Left hindlimb (tissue), 1 donor: ENCODE results near the gene LCE4A.
"Not testable (repeated sequence)": the region's sequence is repeated elsewhere in the genome, so short reads cannot be mapped to it uniquely, and the experiment has no call there.

Source experiments
- DNase-seq: peaks from one replicate; pipeline ENCODE4 v3.0.0-alpha.2; 2018

The LCE4A gene, protein sequence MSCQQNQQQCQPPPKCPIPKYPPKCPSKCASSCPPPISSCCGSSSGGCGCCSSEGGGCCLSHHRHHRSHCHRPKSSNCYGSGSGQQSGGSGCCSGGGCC

DNA sequence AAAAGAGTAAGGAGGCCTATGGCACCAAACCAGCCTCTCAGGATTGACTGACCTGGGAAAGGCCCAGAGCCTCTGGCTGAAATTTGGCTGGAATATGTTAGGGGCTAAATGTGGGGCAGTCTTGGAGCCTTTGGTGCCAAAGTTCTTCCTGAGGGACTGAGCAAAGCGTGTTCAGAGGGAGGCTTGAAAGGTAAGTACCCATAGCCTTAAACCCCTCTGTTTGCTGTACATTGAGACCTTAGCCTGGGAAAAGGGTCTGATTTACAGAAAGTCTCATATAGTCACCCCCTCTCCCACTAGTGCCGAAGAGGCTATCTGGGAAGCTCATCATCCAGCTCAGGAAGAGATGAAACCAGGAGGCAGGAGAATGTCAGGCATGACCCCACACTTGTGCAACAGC is at the start of gene LCE4A:
Gene LCE4A, plus strand, starts transcription at position 301 of the 400 bp plus-strand sequence. CDS start 916 bp downstream, outside the sequence.
- no peak for DNase-seq

DNA sequence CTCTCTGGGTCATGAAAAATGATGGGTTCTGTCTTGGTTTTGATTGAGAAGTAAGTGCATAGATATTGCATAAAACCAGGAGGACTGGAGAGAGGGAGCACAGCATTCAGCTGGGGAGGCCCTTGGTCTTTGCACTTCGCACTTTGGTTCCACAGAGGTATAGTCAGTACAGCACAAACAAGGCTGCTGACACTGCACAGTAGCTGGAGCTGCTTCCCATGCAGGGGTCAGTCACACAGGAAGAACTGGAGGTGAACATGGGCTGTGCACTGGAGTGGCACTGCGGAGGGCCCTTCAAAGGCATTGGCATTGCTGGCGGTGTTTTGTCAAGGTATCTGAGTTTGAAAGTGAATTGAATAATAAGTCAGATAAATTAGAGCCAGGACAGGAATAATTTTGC is 49.3 kb upstream of the LCE4A start:
- DNase-seq: no peak

- DNase-seq: no peak
Observed at GRCh38 chr1:152663098-152663497, 44.9 kb upstream of the LCE4A start, which contains the start of gene LCE2D. Gene LCE2D, plus strand, starts transcription at chr1:152663380. Its CDS starts 726 bp downstream, at chr1:152664106.

DNA sequence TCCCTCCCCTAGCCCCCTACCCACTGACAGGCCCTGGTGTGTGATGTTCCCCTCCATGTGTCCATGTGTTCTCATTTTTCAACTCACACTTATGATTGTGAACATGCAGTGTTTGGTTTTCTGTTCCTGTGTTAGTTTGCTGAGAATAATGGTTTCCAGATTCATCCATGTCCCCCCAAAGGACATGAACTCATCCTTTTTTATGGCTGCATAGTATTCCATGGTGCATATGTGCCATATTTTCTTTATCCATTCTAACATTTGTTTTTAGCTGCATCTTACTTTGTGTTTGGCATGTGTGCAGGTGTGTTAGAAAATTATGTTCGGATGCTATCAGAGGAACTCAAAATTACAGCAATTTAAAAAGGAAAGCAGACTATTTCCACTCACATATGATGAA is 41.8 kb upstream of the LCE4A start:
- not testable (repeated sequence) for DNase-seq

DNA sequence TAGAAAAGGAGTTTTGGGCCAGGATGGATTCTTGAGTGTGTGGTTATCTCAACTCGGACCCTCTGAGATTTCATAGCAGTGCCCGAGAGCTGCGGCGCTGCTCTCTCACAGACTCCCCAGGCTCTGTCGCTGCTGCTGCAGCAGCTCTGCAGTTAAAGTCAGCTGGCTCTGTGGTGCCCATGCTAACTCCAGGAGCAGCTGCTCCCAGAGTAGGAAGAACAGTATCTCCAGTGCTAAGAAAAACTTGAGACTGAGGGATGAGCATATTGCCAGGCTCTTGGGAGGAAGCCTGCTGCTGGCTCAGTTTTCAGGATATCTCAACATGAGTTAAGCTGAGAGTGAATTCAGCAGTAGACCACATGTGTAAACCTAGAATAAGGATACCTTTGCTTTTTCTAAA is 40.3 kb upstream of the LCE4A start:
- no peak for DNase-seq

GRCh38 chr1:152673016-152673415 is 34.9 kb upstream of the LCE4A start:
- DNase-seq: no peak

DNA sequence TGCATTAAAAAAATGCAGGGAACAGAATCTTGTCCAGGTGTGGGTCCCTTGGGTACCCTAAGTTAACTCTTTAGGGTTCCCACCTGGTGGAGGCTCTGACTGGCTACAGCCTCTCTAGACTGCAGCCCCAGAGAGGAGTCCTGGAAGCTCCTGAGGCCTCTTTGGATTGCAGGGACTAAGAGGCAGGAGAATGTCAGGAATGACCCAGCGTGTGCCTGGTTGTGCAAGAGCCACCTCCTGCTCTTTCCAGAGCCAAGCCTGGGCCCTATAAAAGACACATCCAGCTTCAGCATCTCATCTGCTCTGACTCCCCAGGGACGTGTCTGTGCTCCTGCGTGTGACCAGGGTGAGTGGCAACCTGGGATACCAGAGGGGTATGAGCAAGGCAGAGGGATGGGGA is 33.0 kb upstream of the LCE4A start, which contains the start of gene LCE2C:
Gene LCE2C, plus strand, starts transcription at position 297 of the 400 bp plus-strand sequence. CDS start 737 bp downstream, outside the sequence.
- not testable (repeated sequence) for DNase-seq

GRCh38 chr1:152679459-152679858 is 28.5 kb upstream of the LCE4A start:
- DNase-seq: no peak

DNA sequence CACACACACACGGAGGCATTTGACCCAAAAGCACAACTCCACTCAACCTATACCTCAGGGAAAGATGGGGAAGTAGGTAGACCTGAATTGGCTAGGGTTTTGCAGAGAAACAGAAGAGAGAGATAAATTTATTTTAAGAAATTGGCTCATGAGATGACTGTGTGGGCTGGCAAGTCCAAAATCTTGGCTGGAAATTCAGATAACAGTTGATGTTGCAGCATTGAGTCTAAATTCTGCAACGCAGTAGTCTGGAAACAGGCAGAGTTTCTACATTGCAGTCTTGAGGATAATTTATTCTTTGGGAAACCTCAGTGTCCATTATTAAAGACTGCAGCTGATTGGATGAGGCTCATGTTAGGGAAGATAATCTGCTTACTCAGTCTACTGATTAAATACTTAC is 26.3 kb upstream of the LCE4A start:
- DNase-seq: no peak

DNA sequence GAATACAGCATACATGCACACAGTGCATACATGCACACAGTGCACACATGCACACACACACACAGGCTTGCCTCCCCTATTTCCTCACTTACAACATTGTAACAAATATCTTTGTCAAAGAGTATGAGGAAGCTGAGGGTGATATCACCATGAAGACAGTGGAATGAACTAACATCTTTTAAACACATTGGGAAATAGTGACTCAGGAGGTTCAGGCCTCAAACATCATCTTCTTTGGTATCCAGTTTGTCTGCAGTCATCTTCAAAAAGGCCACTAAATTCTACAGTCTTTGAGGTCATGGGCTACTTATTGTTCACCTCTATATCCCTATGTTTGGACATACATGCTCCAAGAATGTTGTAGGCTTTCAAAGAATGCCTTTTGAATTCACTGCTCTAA is 24.1 kb upstream of the LCE4A start:
- DNase-seq: no peak

DNA sequence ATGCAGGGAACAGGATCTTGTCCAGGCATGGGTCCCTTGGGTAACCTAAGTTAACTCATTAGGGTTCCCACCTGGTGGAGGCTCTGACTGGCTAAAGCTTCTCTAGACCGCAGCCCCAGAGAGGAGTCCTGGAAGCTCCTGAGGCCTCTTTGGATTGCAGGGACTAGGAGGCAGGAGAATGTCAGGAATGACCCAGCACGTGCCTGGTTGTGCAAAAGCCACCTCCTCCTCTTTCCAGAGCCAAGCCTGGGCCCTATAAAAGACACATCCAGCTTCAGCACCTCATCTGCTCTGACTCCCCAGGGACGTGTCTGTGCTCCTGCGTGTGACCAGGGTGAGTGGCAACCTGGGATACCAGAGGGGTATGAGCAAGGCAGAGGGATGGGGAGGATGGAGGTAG is 22.1 kb upstream of the LCE4A start, which contains the start of gene LCE2B:
Gene LCE2B, plus strand, starts transcription at position 301 of the 400 bp plus-strand sequence. CDS start 721 bp downstream, outside the sequence.
- not testable (repeated sequence) for DNase-seq

- no peak for DNase-seq
Observed at GRCh38 chr1:152697701-152698600, 10.0 kb upstream of the LCE4A start, which contains the start of gene LCE2A. Gene LCE2A, plus strand, starts transcription at chr1:152698345. Its CDS starts 557 bp downstream, at chr1:152698902.

DNA sequence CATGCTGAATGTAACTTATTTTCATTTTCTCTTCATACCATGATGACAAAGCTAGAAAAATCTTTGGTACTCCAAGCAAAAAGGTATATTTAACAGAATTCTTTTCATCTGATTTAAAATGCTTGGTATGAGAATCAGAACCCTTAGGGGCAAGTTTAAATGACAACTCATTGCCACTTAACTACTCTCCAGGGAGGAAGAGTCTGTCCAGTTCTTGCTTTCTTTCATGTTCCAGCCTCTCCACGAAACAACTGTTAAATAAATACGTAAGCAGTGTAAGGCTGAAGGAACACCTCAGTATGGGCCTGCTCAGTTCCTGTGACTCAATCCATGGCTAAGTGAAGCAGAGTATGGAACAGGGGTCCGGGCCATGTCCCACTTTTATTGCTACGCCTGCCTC is 8.2 kb upstream of the LCE4A start:
- no peak for DNase-seq

- DNase-seq: no peak
Observed at GRCh38 chr1:152718238-152718637, 10.3 kb downstream of the LCE4A start.

GRCh38 chr1:152725261-152725660 is 17.3 kb downstream of the LCE4A start:
- DNase-seq: no peak

DNA sequence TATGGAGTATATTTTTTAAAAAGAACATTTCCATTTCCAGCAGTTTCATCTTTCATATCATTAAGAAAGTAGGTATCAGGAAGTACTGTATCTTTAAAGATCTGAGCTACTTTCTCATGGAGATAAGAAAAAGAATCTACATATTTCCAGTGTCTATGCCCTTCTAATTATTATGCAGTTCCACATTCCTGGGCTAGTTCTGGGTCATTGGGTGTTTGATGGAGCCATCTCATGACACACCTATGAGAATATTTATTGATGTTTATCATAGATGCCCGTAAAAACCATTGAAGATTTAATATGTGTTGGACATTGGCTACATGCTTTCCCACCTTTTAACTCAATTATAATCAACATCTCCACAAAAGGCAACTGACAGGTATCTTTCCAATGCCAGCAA is 21.0 kb downstream of the LCE4A start:
- DNase-seq: no peak

GRCh38 chr1:152735648-152736047 is 27.7 kb downstream of the LCE4A start:
- DNase-seq: no peak

GRCh38 chr1:152737997-152738396 is 30.0 kb downstream of the LCE4A start:
- DNase-seq: no peak

DNA sequence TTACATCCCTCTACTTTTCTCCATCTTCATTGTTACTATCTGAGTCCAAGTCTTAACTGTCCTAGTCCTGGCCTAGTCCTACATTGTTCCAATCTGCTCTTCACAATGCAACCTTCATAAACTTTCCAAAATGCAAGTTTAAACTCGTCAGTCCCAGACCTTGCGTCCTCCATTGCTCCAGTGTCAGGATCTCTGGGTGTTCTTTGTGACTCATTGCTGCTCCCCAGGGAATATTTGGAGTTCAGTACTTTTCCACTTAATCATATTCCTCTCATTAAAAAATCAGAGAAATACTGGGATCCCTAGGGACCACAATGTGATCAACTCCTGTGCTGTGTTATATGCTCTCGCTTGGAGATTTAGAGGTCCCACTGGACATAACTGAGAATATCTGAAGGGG is 31.9 kb downstream of the LCE4A start:
- no peak for DNase-seq

- no peak for DNase-seq
Observed at GRCh38 chr1:152741656-152742055, 33.7 kb downstream of the LCE4A start.

DNA sequence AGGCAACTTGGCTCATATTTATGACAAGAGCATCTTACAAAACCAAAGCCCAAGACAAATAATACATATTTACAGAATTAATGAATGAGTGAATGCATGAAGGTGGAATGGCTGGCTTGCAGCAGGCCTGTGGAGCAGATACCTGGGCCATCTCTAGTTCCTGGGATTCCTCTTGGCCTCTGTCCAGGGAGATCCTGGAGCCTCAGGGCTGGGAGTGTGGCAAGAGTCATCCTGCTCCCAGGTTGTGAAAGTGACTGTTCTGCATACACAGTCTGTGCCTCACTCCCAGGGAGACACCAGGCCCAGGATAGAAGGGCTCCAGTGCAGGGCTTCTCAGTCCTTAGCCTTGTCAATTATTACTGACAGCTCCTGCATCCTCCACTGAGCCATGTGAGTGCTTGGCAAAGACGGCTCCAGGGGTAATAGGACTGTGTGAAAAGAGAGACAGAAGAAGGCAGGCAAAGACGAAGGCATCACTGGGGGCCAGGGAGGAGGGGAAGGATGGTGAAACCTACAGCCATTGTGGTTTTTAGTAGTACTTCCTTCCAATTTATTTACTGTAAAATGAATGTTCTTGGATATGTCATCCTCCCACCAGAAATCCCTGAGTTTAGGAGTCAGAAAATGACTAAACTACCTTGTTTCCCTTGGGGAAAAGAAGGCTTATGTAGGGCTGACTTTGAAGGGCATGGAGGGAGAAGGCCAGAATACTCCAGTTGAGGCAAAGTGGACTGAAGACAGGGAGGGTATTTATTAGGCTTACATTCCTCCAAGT is 35.6 kb downstream of the LCE4A start:
- no peak for DNase-seq

DNA sequence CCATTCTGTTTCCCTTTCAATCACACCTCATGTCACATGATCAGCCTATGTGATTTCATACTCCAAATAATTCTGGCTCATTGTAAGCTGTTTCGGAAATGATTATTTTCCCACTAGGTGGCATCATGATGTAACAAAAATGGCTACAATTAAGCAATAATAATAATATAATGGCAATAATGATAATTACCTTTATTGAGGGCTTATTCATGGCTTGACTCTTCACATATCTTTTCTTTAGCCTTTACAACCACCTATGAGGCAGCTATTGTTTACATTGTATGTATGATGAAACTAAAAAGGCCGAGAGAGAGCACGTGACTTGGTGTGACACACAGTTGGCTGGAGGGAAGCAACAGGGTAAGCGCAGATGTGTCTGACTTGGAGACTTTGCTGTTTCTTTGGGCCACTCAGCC is 37.3 kb downstream of the LCE4A start:
- DNase-seq: no peak

DNA sequence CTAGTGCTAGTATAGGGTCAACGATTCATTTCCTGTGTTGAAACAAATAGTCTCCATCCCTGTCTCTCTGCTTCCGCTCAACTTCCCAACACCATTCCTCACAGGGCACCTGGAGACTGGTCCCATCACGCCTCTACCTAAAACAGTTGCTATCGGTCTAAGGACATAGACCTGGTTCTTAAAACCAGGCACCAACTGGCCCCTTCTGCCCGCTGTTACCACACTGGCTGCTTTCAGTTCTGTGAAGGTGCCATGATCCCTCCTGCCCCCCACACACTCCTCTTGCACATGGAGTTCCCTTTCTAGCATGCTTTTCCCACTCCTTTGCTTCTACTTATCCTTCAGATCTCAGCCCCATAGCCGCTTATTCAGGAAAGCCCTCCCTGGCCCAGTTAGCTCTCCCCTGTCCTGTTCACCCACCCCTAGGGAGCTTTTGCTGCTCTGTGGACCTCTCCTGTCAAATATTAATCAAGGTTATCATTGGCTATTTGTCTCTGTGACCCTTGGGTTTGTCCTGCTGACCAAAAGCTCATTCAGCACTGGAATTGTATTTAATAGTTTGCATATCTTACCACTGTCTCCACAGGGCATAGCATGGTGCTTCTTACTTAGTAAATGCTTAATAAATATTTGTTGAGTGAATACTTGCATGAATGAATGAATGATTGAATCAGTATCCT is 37.9 kb downstream of the LCE4A start:
- DNase-seq: no peak
